GM13977 (cell line): ENCODE results near the gene STOML2.
A peak's percentile ranks its signal among the peaks of the same experiment; 100 is the strongest.

ENCODE experiments used
- DNase-seq: peaks from one replicate; pipeline ENCODE4 v3.0.0; 2012; ENCODE audit warnings: low spot score
- CTCF ChIP-seq: IDR thresholded peaks from 2 replicates; pipeline ENCODE4 v1.5.1; 2012; ENCODE audit warnings: mild to moderate bottlenecking, control low read depth; ENCODE audit not compliant: insufficient read depth; ENCODE audit errors: extremely low read depth, missing control alignments
- in situ Hi-C: fragments of 300-500 bp; cut with MboI; formaldehyde crosslinking; loops from one replicate; pipeline ENCODE4 v1.12.0; 2022; ENCODE audit warnings: low sequenced_read_pairs, low pct_unique_long_range_greater_than_20kb, mixed read lengths, inconsistent platforms; ENCODE audit not compliant: unreplicated experiment

Gene STOML2

GRCh38 chr9:35112257-35113020 is 9.5 kb upstream of the STOML2 start:
- DNase-seq: no peak
- TF ChIP-seq CTCF: no peak
- in situ Hi-C loops: no loop called here

- in situ Hi-C loops: no loop called here
- TF ChIP-seq CTCF: no peak
Observed at GRCh38 chr9:35111001-35111933, 8.3 kb upstream of the STOML2 start.

GRCh38 chr9:35110327-35110761 is 7.4 kb upstream of the STOML2 start:
- no peak for DNase-seq
- no peak for TF ChIP-seq CTCF
- in situ Hi-C loops: no loop called here

More at GRCh38 chr9:35111001-35111933, 8.3 kb upstream of the STOML2 start:
- DNase-seq: peak; percentile 98

GRCh38 chr9:35108946-35109575 is 6.1 kb upstream of the STOML2 start:
- no peak for TF ChIP-seq CTCF
- in situ Hi-C loops: no loop called here
- DNase-seq: no peak

- peak; percentile 3 for DNase-seq
- TF ChIP-seq CTCF: no peak
- in situ Hi-C loops: no loop called here
Observed at GRCh38 chr9:35108461-35108860, 5.5 kb upstream of the STOML2 start.
